ENCODE data around the gene ZNF536. TPM values are rescaled to one million over a fixed set of nuclear protein-coding genes. Genes with fewer than 3 reads are reported as not detected.

ZNF536 gene
- total and polyA plus RNA-seq, 2 of the 13 experiments (the other 11 are each of a cell fraction or from before 2014, with no cell fraction given) = not detected

GRCh38 chr19:30522341-30522740 lies 150.2 kb downstream of the ZNF536 start:
- CTCF ChIA-PET (ENCODE audit: low intra/inter-chr PET ratio, low total read pairs) = no interaction called here
- TF ChIP-seq ZIK1 (CRISPR knock-in tag; IDR thresholded peaks at IDR 0.05; ENCODE audit: borderline replicate concordance, low read depth) (no peak), ZNF512B (CRISPR knock-in tag; IDR thresholded peaks at IDR 0.05; ENCODE audit: borderline replicate concordance) (no peak), SNAI1 (CRISPR knock-in tag; IDR thresholded peaks at IDR 0.05; ENCODE audit: borderline replicate concordance) (no peak), TAF1 (CRISPR knock-in tag; IDR thresholded peaks at IDR 0.05) (no peak), ZNF124 (CRISPR knock-in tag; IDR thresholded peaks at IDR 0.05) (no peak), XRCC5 (optimal IDR thresholded peaks at IDR 0.05; ENCODE audit: low read length) (no peak), HOXD1 (CRISPR knock-in tag; IDR thresholded peaks at IDR 0.05) (no peak), PBX2 (CRISPR knock-in tag; IDR thresholded peaks at IDR 0.05) (no peak), NCOA1 (CRISPR knock-in tag; IDR thresholded peaks at IDR 0.05) (no peak), ZNF782 (CRISPR knock-in tag; IDR thresholded peaks at IDR 0.05; ENCODE audit: borderline replicate concordance) (no peak), ZNF768 (CRISPR knock-in tag; IDR thresholded peaks at IDR 0.05) (no peak), NR2F2 (IDR thresholded peaks at IDR 0.05; ENCODE audit: borderline replicate concordance, low read depth) (no peak), TBL1XR1 (IDR thresholded peaks at IDR 0.05; ENCODE audit: borderline replicate concordance, low read length, partially characterized antibody) (no peak), NFE2L2 (IDR thresholded peaks at IDR 0.05; ENCODE audit: low read length) (no peak), BCL6 (CRISPR knock-in tag; IDR thresholded peaks at IDR 0.05) (no peak), ZNF687 (CRISPR knock-in tag; IDR thresholded peaks at IDR 0.05) (no peak), DRAP1 (CRISPR knock-in tag; IDR thresholded peaks at IDR 0.05) (no peak)

More at GRCh38 chr19:30522341-30522740, 150.2 kb downstream of the ZNF536 start:
- H3K27me3 ChIP-seq (ENCODE audit: control insufficient read depth in 1 of 2, insufficient read depth in 2 of 2, low read length in 2 of 2) = peaks cover 0 to 3% of the 10 kb centered on the region in 2 experiments; a peak in 3 of 5 replicates
- intact Hi-C loops (cut with micrococcal nuclease; ENCODE audit: unreplicated experiment) = no loop called here
- WGBS (ENCODE audit: low lambda C conversion rate) = 10% methylated on average over 4 of the region's 4 CpGs
- H3K79me2 ChIP-seq (ENCODE audit: insufficient read depth, low read length) = no peaks in the 10 kb centered on the region
- in situ Hi-C loops (cut with HindIII; ENCODE audit: extremely low pct_ligation_motif_present, low pct_unique_long_range_greater_than_20kb) = no loop called here
- no peaks in the 10 kb centered on the region for H3K9me3 ChIP-seq (ENCODE audit: low read length)
- no peak overlapping the region for H2AFZ ChIP-seq (ENCODE audit: low read length)
- no peaks in the 10 kb centered on the region for H3K36me3 ChIP-seq (replicated peaks in 1 of 2; ENCODE audit: control insufficient read depth in 1 of 2, insufficient read depth in 2 of 2, low read length in 2 of 2)
- POLR2A ChIA-PET = no interaction called here
- no peak overlapping the region for H3K9ac ChIP-seq (ENCODE audit: insufficient read depth, low read depth, low read length)
- H3K4me2 ChIP-seq (ENCODE audit: low read depth, low read length) = no peak overlapping the region
- H3K4me1 ChIP-seq (ENCODE audit: insufficient read depth, low read length) = no peaks in the 10 kb centered on the region
- H3K4me3 ChIP-seq (replicated peaks in 1 of 3; ENCODE audit: insufficient read depth in 1 of 3, low read depth in 2 of 3, low read length in 3 of 3) = no peak overlapping the region
- FAIRE-seq (no peak), ATAC-seq (no peak), DNase-seq (ENCODE audit: low spot score) (no peak)
- H4K20me1 ChIP-seq (ENCODE audit: insufficient read depth, low read length) = no peaks in the 10 kb centered on the region
- no peak overlapping the region for H3K27ac ChIP-seq (ENCODE audit: extremely low read length, insufficient read depth, low read length)
- no TSS peak for BruUV-seq (replicated peaks)
